ENCODE measurements around the gene NECTIN4.

DNA sequence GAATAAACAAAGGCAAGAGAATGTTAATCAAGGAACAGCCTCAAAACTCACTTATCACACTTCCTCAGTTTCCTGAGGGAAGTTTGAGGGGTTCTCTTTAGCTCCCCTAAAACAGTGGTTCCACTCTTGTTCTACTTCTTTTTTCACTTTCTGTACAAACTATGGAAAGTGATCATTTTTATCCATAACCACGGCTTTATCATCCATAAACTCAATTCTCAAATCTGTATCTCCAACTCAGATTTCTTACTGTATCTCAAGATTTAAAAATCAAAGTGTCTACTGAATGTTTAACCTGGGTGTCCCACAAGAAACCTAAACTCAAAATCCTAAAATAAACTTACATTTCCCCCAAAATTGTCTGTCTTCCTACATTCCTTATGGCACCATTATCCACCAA is 24.6 kb upstream of the NECTIN4 start:
- TF ChIP-seq, protein P1, sequence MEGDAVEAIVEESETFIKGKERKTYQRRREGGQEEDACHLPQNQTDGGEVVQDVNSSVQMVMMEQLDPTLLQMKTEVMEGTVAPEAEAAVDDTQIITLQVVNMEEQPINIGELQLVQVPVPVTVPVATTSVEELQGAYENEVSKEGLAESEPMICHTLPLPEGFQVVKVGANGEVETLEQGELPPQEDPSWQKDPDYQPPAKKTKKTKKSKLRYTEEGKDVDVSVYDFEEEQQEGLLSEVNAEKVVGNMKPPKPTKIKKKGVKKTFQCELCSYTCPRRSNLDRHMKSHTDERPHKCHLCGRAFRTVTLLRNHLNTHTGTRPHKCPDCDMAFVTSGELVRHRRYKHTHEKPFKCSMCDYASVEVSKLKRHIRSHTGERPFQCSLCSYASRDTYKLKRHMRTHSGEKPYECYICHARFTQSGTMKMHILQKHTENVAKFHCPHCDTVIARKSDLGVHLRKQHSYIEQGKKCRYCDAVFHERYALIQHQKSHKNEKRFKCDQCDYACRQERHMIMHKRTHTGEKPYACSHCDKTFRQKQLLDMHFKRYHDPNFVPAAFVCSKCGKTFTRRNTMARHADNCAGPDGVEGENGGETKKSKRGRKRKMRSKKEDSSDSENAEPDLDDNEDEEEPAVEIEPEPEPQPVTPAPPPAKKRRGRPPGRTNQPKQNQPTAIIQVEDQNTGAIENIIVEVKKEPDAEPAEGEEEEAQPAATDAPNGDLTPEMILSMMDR (IDR thresholded peaks at IDR 0.05; ENCODE audit: low read depth, low read length), result no peak
- TF ChIP-seq EZH2phosphoT487 (IDR thresholded peaks at IDR 0.05; ENCODE audit: low read depth), result no peak

All from OCI-LY3 (cell line).